RWPE2 (cell line): Measurements from ENCODE around the gene ITGAE.
A peak's percentile ranks its signal among the peaks of the same experiment; 100 is the strongest.

Experiments used
- ATAC-seq: fragments of 200-7000 bp; cut with Tn5 transposase; 3 replicates; pipeline ENCODE4 v1.9.1; 2021; ENCODE audit warnings: low read depth
- DNase-seq: peaks from one replicate; pipeline ENCODE4 v3.0.0-alpha.2; 2020; ENCODE audit warnings: low spot score
- H3K27ac ChIP-seq: fragments of 450-650 bp; 2 replicates; pipeline ENCODE4 v1.5.1; 2017; ENCODE audit warnings: mild to moderate bottlenecking; ENCODE audit not compliant: poor library complexity, severe bottlenecking
- H3K27me3 ChIP-seq: fragments of 250-450 bp; sonication (Bioruptor Pico); 2 replicates; pipeline ENCODE4 v1.5.1; 2021; ENCODE audit warnings: mild to moderate bottlenecking, moderate library complexity; ENCODE audit not compliant: insufficient read depth, poor library complexity, severe bottlenecking
- H3K36me3 ChIP-seq: fragments of 250-450 bp; sonication (Bioruptor Pico); 2 replicates; pipeline ENCODE4 v1.5.1; 2020; ENCODE audit warnings: low read depth, mild to moderate bottlenecking, moderate library complexity
- H3K4me1 ChIP-seq: fragments of 250-450 bp; sonication (Bioruptor Pico); 2 replicates; pipeline ENCODE4 v1.5.1; 2021; ENCODE audit warnings: mild to moderate bottlenecking, moderate library complexity; ENCODE audit not compliant: insufficient read depth, poor library complexity, severe bottlenecking
- H3K4me3 ChIP-seq: fragments of 250-450 bp; sonication (Bioruptor Pico); 2 replicates; pipeline ENCODE4 v1.5.1; 2021; ENCODE audit warnings: mild to moderate bottlenecking, moderate library complexity; ENCODE audit not compliant: severe bottlenecking
- H3K9me3 ChIP-seq: fragments of 250-450 bp; sonication (Bioruptor Pico); 2 replicates; pipeline ENCODE4 v1.5.1; 2021; ENCODE audit warnings: mild to moderate bottlenecking, moderate library complexity; ENCODE audit not compliant: severe bottlenecking
- TF ChIP-seq, protein P1 (sequence below): fragments of 450-650 bp; IDR thresholded peaks from one replicate; pipeline ENCODE4 v1.5.1; 2017; ENCODE audit warnings: mild to moderate bottlenecking, moderate library complexity; ENCODE audit not compliant: poor library complexity, severe bottlenecking

The ITGAE gene

DNA sequence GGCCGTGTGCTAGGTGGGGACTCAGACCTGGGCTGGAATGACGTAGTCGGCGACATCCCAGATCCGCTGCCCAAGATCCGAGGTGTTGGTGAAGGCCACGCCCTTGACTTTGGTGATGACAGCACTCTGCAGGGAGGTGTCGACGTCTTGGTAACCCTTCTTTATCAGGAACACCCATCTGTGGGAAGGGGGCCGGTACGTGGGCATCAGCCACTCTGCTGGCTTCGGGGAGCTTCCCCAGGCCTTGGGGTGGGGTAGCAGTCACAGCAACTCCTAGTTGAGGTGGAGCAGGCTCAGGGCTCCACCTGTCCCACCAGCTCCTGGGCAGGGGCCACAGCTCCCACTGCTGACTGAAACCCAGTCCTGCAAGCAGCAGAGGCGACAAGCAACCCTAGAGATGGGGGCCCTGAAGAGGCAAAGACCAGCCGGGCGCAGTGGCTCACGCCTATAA, 109.3 kb downstream of the ITGAE start:
- Histone ChIP-seq H3K27ac (no peak overlapping the region), H3K27me3 (no peaks in the 10 kb centered on the region), H3K36me3 (no peaks in the 10 kb centered on the region), H3K4me3 (no peak overlapping the region), H3K9me3 (no peaks in the 10 kb centered on the region), H3K4me1 (no peaks in the 10 kb centered on the region)
- ATAC-seq = no peak
- TF ChIP-seq, protein P1, sequence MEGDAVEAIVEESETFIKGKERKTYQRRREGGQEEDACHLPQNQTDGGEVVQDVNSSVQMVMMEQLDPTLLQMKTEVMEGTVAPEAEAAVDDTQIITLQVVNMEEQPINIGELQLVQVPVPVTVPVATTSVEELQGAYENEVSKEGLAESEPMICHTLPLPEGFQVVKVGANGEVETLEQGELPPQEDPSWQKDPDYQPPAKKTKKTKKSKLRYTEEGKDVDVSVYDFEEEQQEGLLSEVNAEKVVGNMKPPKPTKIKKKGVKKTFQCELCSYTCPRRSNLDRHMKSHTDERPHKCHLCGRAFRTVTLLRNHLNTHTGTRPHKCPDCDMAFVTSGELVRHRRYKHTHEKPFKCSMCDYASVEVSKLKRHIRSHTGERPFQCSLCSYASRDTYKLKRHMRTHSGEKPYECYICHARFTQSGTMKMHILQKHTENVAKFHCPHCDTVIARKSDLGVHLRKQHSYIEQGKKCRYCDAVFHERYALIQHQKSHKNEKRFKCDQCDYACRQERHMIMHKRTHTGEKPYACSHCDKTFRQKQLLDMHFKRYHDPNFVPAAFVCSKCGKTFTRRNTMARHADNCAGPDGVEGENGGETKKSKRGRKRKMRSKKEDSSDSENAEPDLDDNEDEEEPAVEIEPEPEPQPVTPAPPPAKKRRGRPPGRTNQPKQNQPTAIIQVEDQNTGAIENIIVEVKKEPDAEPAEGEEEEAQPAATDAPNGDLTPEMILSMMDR = no peak
- no peak for DNase-seq

DNA sequence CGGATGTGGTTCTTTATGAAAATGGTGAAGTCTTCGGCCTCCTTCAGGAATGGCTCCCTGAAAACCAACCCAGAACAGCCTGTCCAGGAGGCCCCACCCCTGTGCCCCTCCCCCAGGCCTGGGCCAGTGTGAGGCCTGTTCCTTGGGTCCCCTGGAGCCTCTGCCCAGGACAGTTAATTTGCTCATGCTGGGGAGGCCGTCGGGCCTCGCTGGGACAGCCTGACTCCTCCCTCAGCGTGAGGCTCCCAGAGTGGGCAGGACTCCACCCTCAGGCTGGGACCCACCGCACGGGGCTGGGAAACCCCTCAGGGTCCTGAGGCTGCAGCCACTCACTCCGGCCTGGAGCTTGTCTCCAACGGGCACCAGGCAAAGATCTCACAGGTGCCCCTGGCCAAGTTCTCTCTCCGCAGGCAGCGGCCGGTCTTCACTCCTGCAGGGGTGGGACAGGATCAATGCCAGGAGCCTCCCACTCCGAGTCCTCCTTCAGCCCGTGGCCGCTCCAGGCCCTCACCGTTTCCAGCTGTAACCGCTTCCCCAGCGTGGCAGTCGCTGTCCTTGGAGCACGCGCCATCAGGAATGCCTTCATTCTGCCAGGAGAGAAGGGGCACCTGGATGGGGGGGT, 110.8 kb downstream of the ITGAE start:
- ATAC-seq (peak; percentile 31; the same call in 2 of the 3 replicates), DNase-seq (no peak)
- Histone ChIP-seq H3K9me3 (no peaks in the 10 kb centered on the region), H3K27me3 (no peaks in the 10 kb centered on the region), H3K4me1 (no peaks in the 10 kb centered on the region), H3K27ac (no peak overlapping the region), H3K4me3 (no peak overlapping the region), H3K36me3 (no peaks in the 10 kb centered on the region)
- TF ChIP-seq, protein P1 = no peak

DNA sequence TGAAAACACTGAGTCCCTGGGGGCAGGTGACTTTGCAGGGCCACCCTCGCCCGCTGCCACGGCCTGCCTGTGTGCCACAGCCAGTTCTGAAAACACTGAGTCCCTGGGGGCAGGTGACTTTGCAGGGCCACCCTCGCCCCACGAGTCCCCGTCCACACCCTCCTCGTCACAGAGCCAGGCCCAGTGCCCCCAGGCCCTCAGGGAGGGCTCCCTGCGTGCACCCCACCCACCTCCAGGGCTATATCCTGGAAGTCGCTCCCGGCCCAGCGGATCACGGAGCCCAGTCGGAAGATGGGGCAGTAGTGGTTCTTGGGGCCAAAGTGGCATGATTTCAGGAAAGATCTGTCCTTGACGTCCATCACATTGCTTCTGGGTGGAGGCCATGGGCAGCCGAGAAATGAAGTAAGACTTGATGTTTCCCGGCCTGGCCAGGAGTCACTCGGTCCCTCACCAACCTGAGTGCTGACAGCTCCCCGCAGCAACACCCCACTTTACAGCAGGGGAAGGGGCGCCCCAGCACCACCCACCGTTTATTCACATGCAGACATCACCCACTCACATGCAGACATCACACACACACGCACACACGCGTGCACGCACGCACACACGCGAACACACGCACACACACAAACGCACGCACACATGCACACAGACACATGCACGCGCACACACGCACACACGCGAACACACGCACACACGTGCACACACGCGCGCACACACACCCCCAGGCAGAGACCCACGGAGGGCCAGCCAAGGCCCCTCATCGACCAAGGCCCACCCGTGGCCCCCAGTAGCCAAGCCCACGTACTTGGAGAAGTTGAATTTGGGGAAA, 111.5 kb downstream of the ITGAE start:
- H3K4me3 ChIP-seq = no peak overlapping the region
- no peak for DNase-seq
- ATAC-seq = no peak
- TF ChIP-seq, protein P1 = no peak
- no peaks in the 10 kb centered on the region for H3K27me3 ChIP-seq
- H3K36me3 ChIP-seq = no peaks in the 10 kb centered on the region
- no peak overlapping the region for H3K27ac ChIP-seq
- H3K9me3 ChIP-seq = no peaks in the 10 kb centered on the region
- H3K4me1 ChIP-seq = no peaks in the 10 kb centered on the region

DNA sequence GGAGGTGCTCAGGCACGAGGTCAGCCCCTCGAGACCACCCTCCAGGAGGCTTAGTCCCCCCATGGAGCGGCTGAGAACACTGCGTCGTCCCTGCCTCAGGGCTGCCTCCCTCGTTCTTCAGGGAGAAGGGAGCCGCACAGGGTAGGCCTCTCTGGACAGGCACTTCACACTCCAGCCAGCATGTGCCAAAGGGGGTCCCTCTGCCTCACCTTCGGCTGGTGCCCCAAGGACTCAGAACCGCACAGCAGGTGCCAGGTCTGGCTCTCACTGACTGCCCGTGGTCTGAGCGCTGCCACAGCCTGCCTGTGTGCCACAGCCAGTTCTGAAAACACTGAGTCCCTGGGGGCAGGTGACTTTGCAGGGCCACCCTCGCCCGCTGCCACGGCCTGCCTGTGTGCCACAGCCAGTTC, 112.1 kb downstream of the ITGAE start:
- Histone ChIP-seq H3K9me3 (no peaks in the 10 kb centered on the region), H3K36me3 (no peaks in the 10 kb centered on the region), H3K27me3 (no peaks in the 10 kb centered on the region), H3K4me1 (no peaks in the 10 kb centered on the region), H3K27ac (no peak overlapping the region), H3K4me3 (no peak overlapping the region)
- no peak for DNase-seq
- TF ChIP-seq, protein P1 = no peak
- no peak for ATAC-seq

DNA sequence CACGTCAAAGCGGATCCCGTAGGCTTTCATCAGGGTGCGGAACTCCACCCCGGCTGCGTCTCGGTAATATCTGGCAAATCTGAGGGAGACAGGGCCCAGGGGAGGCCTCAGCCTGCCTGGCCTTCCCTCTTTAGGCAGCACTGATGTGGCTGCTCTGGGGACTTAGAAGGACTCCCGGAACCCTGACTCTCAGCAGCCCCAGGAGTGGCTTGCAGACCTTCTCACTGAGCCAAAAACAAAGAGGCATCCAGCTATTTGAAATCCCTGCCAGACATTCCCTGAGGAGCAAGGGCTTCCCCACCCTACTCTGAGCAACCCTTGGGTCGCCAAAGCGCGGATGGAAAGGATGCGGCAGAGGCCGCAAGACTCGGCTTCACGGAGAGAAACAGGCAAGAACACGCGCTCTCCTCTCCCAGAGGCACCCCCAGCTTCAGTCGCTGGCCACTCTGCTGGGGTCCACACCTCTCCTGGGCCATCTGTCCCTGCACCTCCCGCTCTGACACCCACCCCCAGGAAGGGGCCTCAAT, 112.9 kb downstream of the ITGAE start:
- H3K4me1 ChIP-seq = no peaks in the 10 kb centered on the region
- ATAC-seq (peak; percentile 28; the same call in 1 of the 3 replicates), DNase-seq (no peak)
- H3K9me3 ChIP-seq = no peaks in the 10 kb centered on the region
- H3K27me3 ChIP-seq = no peaks in the 10 kb centered on the region
- TF ChIP-seq, protein P1 = no peak
- no peak overlapping the region for H3K27ac ChIP-seq
- H3K36me3 ChIP-seq = no peaks in the 10 kb centered on the region
- H3K4me3 ChIP-seq = no peak overlapping the region
